ENCODE data around the gene AHNAK2.

DNA sequence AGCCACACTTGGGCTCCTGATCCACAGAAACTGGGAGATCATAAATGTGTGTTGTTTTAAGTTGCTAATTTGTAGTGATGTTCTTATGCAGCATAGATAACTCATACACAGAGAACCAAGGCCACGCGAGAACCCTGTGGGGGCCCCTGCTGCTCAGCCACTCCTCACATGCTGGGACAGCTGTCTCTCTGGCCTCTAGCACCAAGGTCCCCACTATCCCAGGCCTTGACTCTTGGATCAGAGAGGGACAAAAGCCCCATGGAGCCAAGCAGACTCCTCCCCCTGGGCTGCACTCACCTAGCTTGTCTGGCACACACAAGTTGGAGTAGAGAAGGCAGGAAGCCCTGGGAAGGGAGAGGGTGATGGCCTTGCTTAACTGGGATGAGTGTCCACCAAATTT is 42.2 kb downstream of the AHNAK2 start:
- TF ChIP-seq, protein P1, sequence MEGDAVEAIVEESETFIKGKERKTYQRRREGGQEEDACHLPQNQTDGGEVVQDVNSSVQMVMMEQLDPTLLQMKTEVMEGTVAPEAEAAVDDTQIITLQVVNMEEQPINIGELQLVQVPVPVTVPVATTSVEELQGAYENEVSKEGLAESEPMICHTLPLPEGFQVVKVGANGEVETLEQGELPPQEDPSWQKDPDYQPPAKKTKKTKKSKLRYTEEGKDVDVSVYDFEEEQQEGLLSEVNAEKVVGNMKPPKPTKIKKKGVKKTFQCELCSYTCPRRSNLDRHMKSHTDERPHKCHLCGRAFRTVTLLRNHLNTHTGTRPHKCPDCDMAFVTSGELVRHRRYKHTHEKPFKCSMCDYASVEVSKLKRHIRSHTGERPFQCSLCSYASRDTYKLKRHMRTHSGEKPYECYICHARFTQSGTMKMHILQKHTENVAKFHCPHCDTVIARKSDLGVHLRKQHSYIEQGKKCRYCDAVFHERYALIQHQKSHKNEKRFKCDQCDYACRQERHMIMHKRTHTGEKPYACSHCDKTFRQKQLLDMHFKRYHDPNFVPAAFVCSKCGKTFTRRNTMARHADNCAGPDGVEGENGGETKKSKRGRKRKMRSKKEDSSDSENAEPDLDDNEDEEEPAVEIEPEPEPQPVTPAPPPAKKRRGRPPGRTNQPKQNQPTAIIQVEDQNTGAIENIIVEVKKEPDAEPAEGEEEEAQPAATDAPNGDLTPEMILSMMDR (IDR thresholded peaks at IDR 0.05) = no peak
- no peak for TF ChIP-seq ZFX (IDR thresholded peaks at IDR 0.05; ENCODE audit: borderline replicate concordance)

Measured in 22Rv1 (cell line).